HCT116 (cell line): Measurements from ENCODE around the gene TDRD7. TPM values are rescaled to one million over a fixed set of nuclear protein-coding genes. Genes with fewer than 3 reads are reported as not detected.

Source experiments
- ATAC-seq: fragments of 200-7000 bp; cut with Tn5 transposase; 2 replicates; pipeline ENCODE4 v1.9.1; 2020; ENCODE audit warnings: mild to moderate bottlenecking, moderate library complexity
- BruUV-seq: library from RNA; stranded (reverse); fragments of 400-500 nt; replicated peaks from 2 replicates; lab custom pipeline; 2021; lab: Mats Ljungman, UMichigan
- CTCF ChIA-PET: fragments of 300-600 bp; sonication (Branson Sonifier 250); formaldehyde crosslinking; loops from one replicate; lab custom pipeline; 2021; ENCODE audit warnings: antibody characterized with exemption; lab: Charles Lee
- POLR2A ChIA-PET: fragments of 300-600, 350-600 bp; sonication (Branson Sonifier 250); formaldehyde crosslinking; loops from one replicate; lab custom pipeline; 2021; ENCODE audit warnings: antibody characterized with exemption; lab: Charles Lee
- RAD21 ChIA-PET, 2 experiments: fragments of 300-600 bp; sonication (Branson Sonifier 250); formaldehyde crosslinking; loops; one replicate each; lab custom pipeline; 2023; ENCODE audit warnings: low total read pairs in 2 of 2; ENCODE audit not compliant: uncharacterized antibody in 2 of 2, unreplicated experiment in 2 of 2, low non-redundant PET in 1 of 2; lab: Charles Lee
- DNase-seq: peaks from one replicate; pipeline ENCODE4 v3.0.0-alpha.2; 2010; ENCODE audit warnings: low read depth, low spot score
- H2AFZ ChIP-seq: fragments of 200-600 bp; shearing (Covaris generic), sonication (generic); 2 replicates; pipeline ENCODE4 v1.6.1; 2017; ENCODE audit warnings: low read depth, mixed run types, mixed read lengths, antibody characterized with exemption, low read length; ENCODE audit not compliant: poor library complexity, severe bottlenecking
- H3K27ac ChIP-seq: 2 replicates; pipeline ENCODE4 v1.5.1; 2012; ENCODE audit warnings: low read depth, low read length
- H3K27me3 ChIP-seq: fragments of 200-600 bp; sonication (generic); 2 replicates; pipeline ENCODE4 v1.6.1; 2016; ENCODE audit warnings: mixed run types, low read length, mixed read lengths; ENCODE audit not compliant: insufficient read depth
- H3K36me3 ChIP-seq, 2 experiments: fragments of 200-500 bp in 1 of 2; fragments of 200-600 bp in 1 of 2; sonication (Bioruptor generic) in 1 of 2; sonication (generic) in 1 of 2; 2 replicates each; pipeline versions ENCODE4 v1.5.1 to v1.6.1; 2014 to 2016; ENCODE audit warnings: low read length in 2 of 2, inconsistent platforms in 1 of 2, mixed read lengths in 1 of 2, mixed run types in 1 of 2; ENCODE audit not compliant: insufficient read depth in 2 of 2, control insufficient read depth in 1 of 2
- H3K4me1 ChIP-seq, 2 experiments: fragments of 200-600 bp in 1 of 2; sonication (generic) in 1 of 2; 2 replicates each; pipeline versions ENCODE4 v1.5.1 to v1.6.1; 2012 to 2017; ENCODE audit warnings: low read length in 2 of 2, inconsistent platforms in 1 of 2, mild to moderate bottlenecking in 1 of 2, mixed read lengths in 1 of 2, mixed run types in 1 of 2, moderate library complexity in 1 of 2; ENCODE audit not compliant: insufficient read depth in 2 of 2, control insufficient read depth in 1 of 2
- H3K4me2 ChIP-seq: fragments of 200-600 bp; sonication (generic); 2 replicates; pipeline ENCODE4 v1.6.1; 2017; ENCODE audit warnings: mixed run types, low read length, mixed read lengths
- H3K4me3 ChIP-seq, 2 experiments: fragments of 200-600 bp in 1 of 2; sonication (generic) in 1 of 2; replicated peaks in 1 of 2; 2 replicates each; pipeline ENCODE4 v1.5.1; 2011 to 2016; ENCODE audit warnings: low read length in 2 of 2, control low read depth in 1 of 2, low read depth in 1 of 2, mild to moderate bottlenecking in 1 of 2, mixed read lengths in 1 of 2, mixed run types in 1 of 2
- H3K79me2 ChIP-seq: fragments of 200-600 bp; sonication (generic); 2 replicates; pipeline ENCODE4 v1.6.1; 2017; ENCODE audit warnings: mild to moderate bottlenecking, mixed run types, low read length, moderate library complexity, mixed read lengths; ENCODE audit not compliant: insufficient read depth
- H3K9ac ChIP-seq: fragments of 200-600 bp; sonication (generic); 2 replicates; pipeline ENCODE4 v1.6.1; 2016; ENCODE audit warnings: low read length, mixed read lengths
- H3K9me2 ChIP-seq: fragments of 200-600 bp; sonication (generic), shearing (Covaris generic); 2 replicates; pipeline ENCODE4 v1.6.1; 2017; ENCODE audit warnings: mixed run types, mild to moderate bottlenecking, moderate library complexity; ENCODE audit not compliant: insufficient read depth
- H3K9me3 ChIP-seq, 2 experiments: fragments of 200-500 bp in 1 of 2; fragments of 200-600 bp in 1 of 2; sonication (Bioruptor generic) in 1 of 2; sonication (generic) in 1 of 2; 2 replicates each; pipeline ENCODE4 v1.6.1; 2014 to 2017; ENCODE audit warnings: low read length in 2 of 2, mixed read lengths in 2 of 2, inconsistent platforms in 1 of 2, low read depth in 1 of 2, mild to moderate bottlenecking in 1 of 2, mixed run types in 1 of 2, moderate library complexity in 1 of 2; ENCODE audit not compliant: control insufficient read depth in 1 of 2, insufficient read depth in 1 of 2
- H4K20me1 ChIP-seq: fragments of 200-600 bp; sonication (generic), shearing (Covaris generic); 2 replicates; pipeline ENCODE4 v1.6.1; 2017; ENCODE audit warnings: mixed run types, mild to moderate bottlenecking, moderate library complexity; ENCODE audit not compliant: insufficient read depth
- ATF3 ChIP-seq: IDR thresholded peaks from 2 replicates; pipeline ENCODE4 v1.6.1; 2012
- CBX3 ChIP-seq: IDR thresholded peaks from 2 replicates; pipeline ENCODE4 v1.6.1; 2012; ENCODE audit warnings: low read depth
- CEBPB ChIP-seq: IDR thresholded peaks from 2 replicates; pipeline ENCODE4 v1.6.1; 2012; ENCODE audit warnings: low read depth
- CTCF ChIP-seq, 3 experiments: fragments of 200-600 bp in 1 of 3; sonication (generic) in 1 of 3; IDR thresholded peaks in 2 of 3; conservative IDR thresholded peaks in 1 of 3; 2 replicates each; pipeline ENCODE4 v1.5.1; 2012 to 2017; ENCODE audit warnings: low read depth in 2 of 3, low read length in 2 of 3, antibody characterized with exemption in 1 of 3, borderline replicate concordance in 1 of 3, control low read depth in 1 of 3, mild to moderate bottlenecking in 1 of 3, mixed read lengths in 1 of 3, mixed run types in 1 of 3, moderate library complexity in 1 of 3; ENCODE audit not compliant: insufficient read depth in 1 of 3
- ELF1 ChIP-seq: IDR thresholded peaks from 2 replicates; pipeline ENCODE4 v1.6.1; 2012; ENCODE audit warnings: low read depth, borderline replicate concordance
- FOSL1 ChIP-seq: IDR thresholded peaks from 2 replicates; pipeline ENCODE4 v1.6.1; 2012; ENCODE audit warnings: low read depth
- JUND ChIP-seq: IDR thresholded peaks from 2 replicates; pipeline ENCODE4 v1.6.1; 2012
- MAX ChIP-seq: IDR thresholded peaks from 2 replicates; pipeline ENCODE4 v1.6.1; 2012
- POLR2A ChIP-seq: IDR thresholded peaks from 2 replicates; pipeline ENCODE4 v1.7.0; 2011; ENCODE audit warnings: borderline replicate concordance; ENCODE audit not compliant: insufficient read depth, insufficient read length; ENCODE audit errors: extremely low read depth
- POLR2AphosphoS5 ChIP-seq: IDR thresholded peaks from 2 replicates; pipeline ENCODE4 v1.6.1; 2011; ENCODE audit warnings: mild to moderate bottlenecking, low read depth, low read length, moderate library complexity
- RAD21 ChIP-seq: IDR thresholded peaks from 2 replicates; pipeline ENCODE4 v1.6.1; 2012; ENCODE audit warnings: low read depth, mild to moderate bottlenecking
- REST ChIP-seq: IDR thresholded peaks from 2 replicates; pipeline ENCODE4 v1.6.1; 2012; ENCODE audit warnings: low read depth
- SIN3A ChIP-seq: IDR thresholded peaks from 2 replicates; pipeline ENCODE4 v1.6.1; 2012; ENCODE audit warnings: low read depth
- SRF ChIP-seq: IDR thresholded peaks from 2 replicates; pipeline ENCODE4 v1.6.1; 2012; ENCODE audit warnings: low read depth
- YY1 ChIP-seq: IDR thresholded peaks from 2 replicates; pipeline ENCODE4 v1.6.1; 2011; ENCODE audit warnings: low read length, low read depth, moderate library complexity, mild to moderate bottlenecking; ENCODE audit not compliant: insufficient replicate concordance; ENCODE audit errors: extremely low read depth
- ZFX ChIP-seq: fragments of 450-650 bp; IDR thresholded peaks from 2 replicates; pipeline ENCODE4 v1.6.1; 2017
- ZNF274 ChIP-seq: fragments of 200-500 bp; sonication (Bioruptor generic); IDR thresholded peaks from 2 replicates; pipeline ENCODE4 v1.6.1; 2014; ENCODE audit warnings: mild to moderate bottlenecking, low read depth, low read length, inconsistent platforms
- intact Hi-C: fragments of 100-400 bp; cut with micrococcal nuclease; formaldehyde crosslinking; loops from 2 replicates; pipeline ENCODE4 v1.10.0; 2022
- total RNA-seq: library from RNA; stranded (reverse); gene quantifications from one replicate; pipeline ENCODE4 v1.2.1, GENCODE V29; 2021; ENCODE audit not compliant: unreplicated experiment

The TDRD7 gene
- total RNA-seq, 1 experiment from 2014 or later: 8.0 TPM

GRCh38 chr9:97536480-97536879 lies 124.6 kb downstream of the TDRD7 start:
- H3K9ac ChIP-seq: no peak overlapping the region
- POLR2A ChIA-PET: no interaction called here
- CTCF ChIA-PET: no interaction called here
- H3K4me3 ChIP-seq: no peak overlapping the region
- intact Hi-C loops: no loop called here
- 0 out of 4 replicates have a peak, but pooled peaks cover 0 to under 1% of the 10 kb centered on the region in 2 experiments for H3K4me1 ChIP-seq
- H3K27ac ChIP-seq: no peak overlapping the region
- no peaks in the 10 kb centered on the region for H3K27me3 ChIP-seq
- ATAC-seq (no peak), DNase-seq (no peak)
- no peaks in the 10 kb centered on the region for H4K20me1 ChIP-seq
- no peaks in the 10 kb centered on the region for H3K9me2 ChIP-seq
- no peaks in the 10 kb centered on the region for H3K9me3 ChIP-seq
- no peaks in the 10 kb centered on the region for H3K79me2 ChIP-seq
- RAD21 ChIA-PET: no interaction called here
- H2AFZ ChIP-seq: no peak overlapping the region
- no TSS peak for BruUV-seq
- TF ChIP-seq SIN3A (no peak), ZNF274 (no peak), REST (no peak), CEBPB (no peak), FOSL1 (no peak), CTCF (IDR thresholded peaks at IDR 0.05 in 2 of 3, conservative IDR thresholded peaks at IDR 0.05 in 1 of 3; ENCODE audit: borderline replicate concordance in 1 of 3, insufficient read depth in 1 of 3, low read depth in 2 of 3, low read length in 2 of 3) (no peak), JUND (no peak), YY1 (no peak), POLR2A (no peak), ZFX (no peak), POLR2AphosphoS5 (no peak), CBX3 (no peak), RAD21 (no peak), ELF1 (no peak), SRF (no peak), ATF3 (no peak), MAX (no peak)
- no peaks in the 10 kb centered on the region for H3K36me3 ChIP-seq
- no peak overlapping the region for H3K4me2 ChIP-seq
